Neural cell (in vitro differentiated cells): ENCODE data around the gene EYA2. TPM values are rescaled to one million over a fixed set of nuclear protein-coding genes. Genes with fewer than 3 reads are reported as not detected.

Source experiments
- H2AFZ ChIP-seq: fragments of 200-600, 300-800 bp; sonication (generic), shearing (Covaris generic); 2 replicates; pipeline ENCODE4 v1.6.0; 2014; ENCODE audit warnings: low read depth, mild to moderate bottlenecking, antibody characterized with exemption, low read length, moderate library complexity
- H3F3A ChIP-seq: fragments of 200-600 bp; shearing (Covaris generic); 2 replicates; pipeline ENCODE4 v1.6.1; 2016; ENCODE audit warnings: mild to moderate bottlenecking, moderate library complexity, mixed read lengths, antibody characterized with exemption, low read length; ENCODE audit not compliant: insufficient read depth, poor library complexity, severe bottlenecking
- H3K27ac ChIP-seq: fragments of 200-600, 300-800 bp; sonication (generic), shearing (Covaris generic); 2 replicates; pipeline ENCODE4 v1.5.1; 2014; ENCODE audit warnings: mild to moderate bottlenecking, low read length, moderate library complexity
- H3K27me3 ChIP-seq: fragments of 300-800, 200-600 bp; sonication (generic), shearing (Covaris generic); 2 replicates; pipeline ENCODE4 v1.6.0; 2014; ENCODE audit warnings: mild to moderate bottlenecking, low read depth, low read length, moderate library complexity; ENCODE audit not compliant: insufficient read depth
- H3K36me3 ChIP-seq: fragments of 300-800, 200-600 bp; sonication (generic), shearing (Covaris generic); 2 replicates; pipeline ENCODE4 v1.5.1; 2014; ENCODE audit warnings: mild to moderate bottlenecking, antibody characterized with exemption, low read length, moderate library complexity; ENCODE audit not compliant: insufficient read depth
- H3K4me2 ChIP-seq: fragments of 300-800, 200-600 bp; sonication (generic), shearing (Covaris generic); 2 replicates; pipeline ENCODE4 v1.6.0; 2014; ENCODE audit warnings: mild to moderate bottlenecking, low read length
- H3K4me3 ChIP-seq: fragments of 300-800, 200-600 bp; sonication (generic), shearing (Covaris generic); 2 replicates; pipeline ENCODE4 v1.5.1; 2014; ENCODE audit warnings: mild to moderate bottlenecking, low read length, moderate library complexity
- H3K79me2 ChIP-seq: fragments of 200-600 bp; shearing (Covaris generic); replicated peaks from 2 replicates; pipeline ENCODE4 v1.6.0; 2014; ENCODE audit warnings: mild to moderate bottlenecking, low read length, moderate library complexity; ENCODE audit not compliant: insufficient read depth
- H3K9ac ChIP-seq: fragments of 300-800, 200-600 bp; sonication (generic), shearing (Covaris generic); 2 replicates; pipeline ENCODE4 v1.6.1; 2016; ENCODE audit warnings: mild to moderate bottlenecking, low read length, mixed read lengths
- H3K9me2 ChIP-seq: fragments of 200-600 bp; shearing (Covaris generic); 2 replicates; pipeline ENCODE4 v1.6.1; 2016; ENCODE audit warnings: mild to moderate bottlenecking, low read length, mixed read lengths; ENCODE audit not compliant: insufficient read depth
- H3K9me3 ChIP-seq: fragments of 200-600, 300-800 bp; sonication (generic), shearing (Covaris generic); 2 replicates; pipeline ENCODE4 v1.6.1; 2016; ENCODE audit warnings: mild to moderate bottlenecking, mixed run types, low read length, moderate library complexity, mixed read lengths
- H4K20me1 ChIP-seq: fragments of 200-600 bp; shearing (Covaris generic); 2 replicates; pipeline ENCODE4 v1.6.1; 2016; ENCODE audit warnings: mild to moderate bottlenecking, mixed run types; ENCODE audit not compliant: insufficient read depth
- EP300 ChIP-seq: fragments of 450-650 bp; conservative IDR thresholded peaks from 2 replicates; pipeline ENCODE4 v1.6.1; 2014; ENCODE audit warnings: antibody characterized with exemption, mild to moderate bottlenecking, moderate library complexity; ENCODE audit not compliant: poor library complexity, severe bottlenecking
- EZH2 ChIP-seq: fragments of 200-600, 300-800 bp; shearing (Covaris generic), sonication (generic); IDR thresholded peaks from 2 replicates; pipeline ENCODE4 v1.6.1; 2014; ENCODE audit warnings: antibody characterized with exemption, low read length, borderline replicate concordance, mild to moderate bottlenecking; ENCODE audit not compliant: insufficient read depth, poor library complexity, severe bottlenecking
- MXI1 ChIP-seq: fragments of 450-650 bp; conservative IDR thresholded peaks from 2 replicates; pipeline ENCODE4 v1.6.1; 2014; ENCODE audit warnings: antibody characterized with exemption, mild to moderate bottlenecking; ENCODE audit not compliant: poor library complexity, severe bottlenecking
- POLR2AphosphoS5 ChIP-seq: IDR thresholded peaks from 2 replicates; pipeline ENCODE4 v1.6.1; 2012
- RAD21 ChIP-seq: fragments of 450-650 bp; conservative IDR thresholded peaks from 2 replicates; pipeline ENCODE4 v1.6.1; 2014; ENCODE audit warnings: antibody characterized with exemption, mild to moderate bottlenecking, moderate library complexity
- SMC3 ChIP-seq: fragments of 450-650 bp; conservative IDR thresholded peaks from 2 replicates; pipeline ENCODE4 v1.6.1; 2014; ENCODE audit warnings: antibody characterized with exemption, mild to moderate bottlenecking, moderate library complexity; ENCODE audit not compliant: poor library complexity
- TAF1 ChIP-seq: IDR thresholded peaks from 2 replicates; pipeline ENCODE4 v1.6.1; 2012; ENCODE audit warnings: low read depth
- polyA plus RNA-seq: library from polyadenylated mRNA; depleted of rRNA; stranded (reverse); fragments of >200 nt; gene quantifications from 2 replicates; pipeline ENCODE4 v1.2.3, GENCODE V29; 2014
- TF ChIP-seq, protein P1 (sequence below): IDR thresholded peaks from 2 replicates; pipeline ENCODE4 v1.6.1; 2012; ENCODE audit warnings: borderline replicate concordance
- TF ChIP-seq, protein P2 (sequence below): fragments of 450-650 bp; IDR thresholded peaks from 2 replicates; pipeline ENCODE4 v1.5.1; 2014; ENCODE audit warnings: antibody characterized with exemption, mild to moderate bottlenecking, moderate library complexity; ENCODE audit not compliant: poor library complexity, severe bottlenecking

EYA2 gene
- polyA plus RNA-seq, 1 donor from 2014 or later: 0.88 TPM

DNA sequence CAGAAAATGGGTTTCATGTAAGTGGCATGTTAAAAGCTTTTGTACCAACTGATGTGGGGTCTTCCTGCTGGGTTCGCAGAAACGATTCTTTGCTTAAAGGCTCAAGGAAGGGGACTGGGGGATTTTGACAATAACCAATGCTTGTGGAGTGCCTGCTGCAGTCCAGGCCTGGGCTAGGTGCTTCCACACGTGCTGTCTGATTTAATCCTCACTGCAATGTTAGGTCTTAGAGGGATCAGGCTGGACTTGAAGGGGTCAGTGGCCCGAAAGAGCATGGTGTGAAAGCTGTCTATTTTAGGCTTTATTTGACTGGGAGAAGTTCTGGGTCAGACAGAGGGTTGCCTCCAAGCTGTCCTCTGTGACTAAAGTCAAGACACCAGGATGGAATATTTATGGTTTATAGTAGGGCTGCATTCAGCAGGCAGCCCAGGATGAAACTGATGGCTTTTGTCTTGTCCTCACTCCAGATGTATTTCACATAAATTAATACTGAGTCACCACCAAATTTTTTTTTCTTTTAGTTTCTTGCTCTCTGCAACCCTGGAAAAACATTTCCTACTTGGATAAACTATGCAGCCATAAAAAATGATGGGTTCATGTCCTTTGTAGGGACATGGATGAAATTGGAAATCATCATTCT is 242.7 kb downstream of the EYA2 start:
- Histone ChIP-seq H3K36me3 (no peaks in the 10 kb centered on the region), H3K4me2 (no peak overlapping the region), H3F3A (no peaks in the 10 kb centered on the region), H3K9me3 (no peaks in the 10 kb centered on the region), H3K9me2 (no peaks in the 10 kb centered on the region), H3K27ac (no peak overlapping the region), H3K27me3 (no peaks in the 10 kb centered on the region), H3K9ac (no peak overlapping the region), H3K79me2 (no peaks in the 10 kb centered on the region), H2AFZ (no peak overlapping the region), H4K20me1 (no peaks in the 10 kb centered on the region), H3K4me3 (no peak overlapping the region)
- TF ChIP-seq POLR2AphosphoS5 (no peak), MXI1 (no peak), RAD21 (no peak), SMC3 (no peak), EP300 (no peak), EZH2 (no peak), TAF1 (no peak)
- TF ChIP-seq, protein P1, sequence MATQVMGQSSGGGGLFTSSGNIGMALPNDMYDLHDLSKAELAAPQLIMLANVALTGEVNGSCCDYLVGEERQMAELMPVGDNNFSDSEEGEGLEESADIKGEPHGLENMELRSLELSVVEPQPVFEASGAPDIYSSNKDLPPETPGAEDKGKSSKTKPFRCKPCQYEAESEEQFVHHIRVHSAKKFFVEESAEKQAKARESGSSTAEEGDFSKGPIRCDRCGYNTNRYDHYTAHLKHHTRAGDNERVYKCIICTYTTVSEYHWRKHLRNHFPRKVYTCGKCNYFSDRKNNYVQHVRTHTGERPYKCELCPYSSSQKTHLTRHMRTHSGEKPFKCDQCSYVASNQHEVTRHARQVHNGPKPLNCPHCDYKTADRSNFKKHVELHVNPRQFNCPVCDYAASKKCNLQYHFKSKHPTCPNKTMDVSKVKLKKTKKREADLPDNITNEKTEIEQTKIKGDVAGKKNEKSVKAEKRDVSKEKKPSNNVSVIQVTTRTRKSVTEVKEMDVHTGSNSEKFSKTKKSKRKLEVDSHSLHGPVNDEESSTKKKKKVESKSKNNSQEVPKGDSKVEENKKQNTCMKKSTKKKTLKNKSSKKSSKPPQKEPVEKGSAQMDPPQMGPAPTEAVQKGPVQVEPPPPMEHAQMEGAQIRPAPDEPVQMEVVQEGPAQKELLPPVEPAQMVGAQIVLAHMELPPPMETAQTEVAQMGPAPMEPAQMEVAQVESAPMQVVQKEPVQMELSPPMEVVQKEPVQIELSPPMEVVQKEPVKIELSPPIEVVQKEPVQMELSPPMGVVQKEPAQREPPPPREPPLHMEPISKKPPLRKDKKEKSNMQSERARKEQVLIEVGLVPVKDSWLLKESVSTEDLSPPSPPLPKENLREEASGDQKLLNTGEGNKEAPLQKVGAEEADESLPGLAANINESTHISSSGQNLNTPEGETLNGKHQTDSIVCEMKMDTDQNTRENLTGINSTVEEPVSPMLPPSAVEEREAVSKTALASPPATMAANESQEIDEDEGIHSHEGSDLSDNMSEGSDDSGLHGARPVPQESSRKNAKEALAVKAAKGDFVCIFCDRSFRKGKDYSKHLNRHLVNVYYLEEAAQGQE: no peak
- TF ChIP-seq, protein P2, sequence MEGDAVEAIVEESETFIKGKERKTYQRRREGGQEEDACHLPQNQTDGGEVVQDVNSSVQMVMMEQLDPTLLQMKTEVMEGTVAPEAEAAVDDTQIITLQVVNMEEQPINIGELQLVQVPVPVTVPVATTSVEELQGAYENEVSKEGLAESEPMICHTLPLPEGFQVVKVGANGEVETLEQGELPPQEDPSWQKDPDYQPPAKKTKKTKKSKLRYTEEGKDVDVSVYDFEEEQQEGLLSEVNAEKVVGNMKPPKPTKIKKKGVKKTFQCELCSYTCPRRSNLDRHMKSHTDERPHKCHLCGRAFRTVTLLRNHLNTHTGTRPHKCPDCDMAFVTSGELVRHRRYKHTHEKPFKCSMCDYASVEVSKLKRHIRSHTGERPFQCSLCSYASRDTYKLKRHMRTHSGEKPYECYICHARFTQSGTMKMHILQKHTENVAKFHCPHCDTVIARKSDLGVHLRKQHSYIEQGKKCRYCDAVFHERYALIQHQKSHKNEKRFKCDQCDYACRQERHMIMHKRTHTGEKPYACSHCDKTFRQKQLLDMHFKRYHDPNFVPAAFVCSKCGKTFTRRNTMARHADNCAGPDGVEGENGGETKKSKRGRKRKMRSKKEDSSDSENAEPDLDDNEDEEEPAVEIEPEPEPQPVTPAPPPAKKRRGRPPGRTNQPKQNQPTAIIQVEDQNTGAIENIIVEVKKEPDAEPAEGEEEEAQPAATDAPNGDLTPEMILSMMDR: no peak

- H4K20me1 ChIP-seq: no peaks in the 10 kb centered on the region
- no peak overlapping the region for H3K27ac ChIP-seq
- no peaks in the 10 kb centered on the region for H3K9me3 ChIP-seq
- H3K79me2 ChIP-seq: no peaks in the 10 kb centered on the region
- no peak overlapping the region for H2AFZ ChIP-seq
- no peaks in the 10 kb centered on the region for H3F3A ChIP-seq
- TF ChIP-seq EP300: no peak
- no peak for TF ChIP-seq MXI1
- TF ChIP-seq, protein P2: no peak
- TF ChIP-seq, protein P1: no peak
- H3K27me3 ChIP-seq: no peaks in the 10 kb centered on the region
- no peaks in the 10 kb centered on the region for H3K36me3 ChIP-seq
- H3K4me2 ChIP-seq: no peak overlapping the region
- H3K9ac ChIP-seq: no peak overlapping the region
- no peaks in the 10 kb centered on the region for H3K9me2 ChIP-seq
- H3K4me3 ChIP-seq: no peak overlapping the region
Measured at GRCh38 chr20:47139934-47140535, 245.4 kb downstream of the EYA2 start.
